NCI-H187 treated with DMSO at 0.1 percent for 48 hours (cell line): ENCODE data around the gene PRDM5.
A peak's percentile ranks its signal among the peaks of the same experiment; 100 is the strongest.

Source experiments
- DNase-seq: peaks from one replicate; lab custom pipeline; 2025; lab: John Stamatoyannopoulos, UW

Gene PRDM5

DNA sequence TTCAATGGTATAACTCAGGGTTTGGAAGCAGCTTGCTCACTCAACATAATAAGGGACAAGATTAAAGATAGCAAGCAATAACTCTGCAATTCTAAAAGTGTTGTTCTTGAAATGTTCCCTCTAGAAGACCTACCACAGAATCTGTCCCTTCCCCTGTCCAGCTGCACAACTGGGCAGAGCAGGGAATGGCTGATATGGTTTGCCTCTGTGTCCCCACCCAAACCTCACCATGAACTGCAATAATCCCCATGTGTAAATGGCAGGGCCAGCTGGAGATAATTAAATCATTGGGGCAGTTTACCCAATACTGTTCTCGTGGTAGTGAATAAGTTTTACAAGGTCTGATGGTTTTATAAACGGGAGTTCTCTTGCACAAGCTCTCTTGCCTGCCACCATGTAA, 19.1 kb downstream of the PRDM5 start:
- no peak for DNase-seq

DNA sequence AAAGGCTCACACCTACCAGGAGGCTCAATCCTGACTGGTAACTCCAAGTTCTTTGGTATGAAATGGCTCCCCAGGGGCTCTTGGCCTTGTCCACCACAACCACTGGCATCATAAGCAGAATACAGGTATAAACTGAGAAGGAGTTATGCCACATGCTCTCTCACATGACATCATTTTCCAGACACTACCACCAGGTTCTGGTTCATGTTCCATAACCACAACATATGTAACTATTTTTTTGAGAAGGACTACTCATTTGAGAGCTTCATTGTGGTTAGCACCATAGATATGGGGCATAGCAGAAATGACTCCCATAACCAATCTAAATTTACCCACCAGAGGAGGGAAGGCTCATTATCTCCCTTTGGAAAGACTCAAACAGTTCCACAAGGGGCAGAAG, 19.6 kb downstream of the PRDM5 start:
- no peak for DNase-seq

DNA sequence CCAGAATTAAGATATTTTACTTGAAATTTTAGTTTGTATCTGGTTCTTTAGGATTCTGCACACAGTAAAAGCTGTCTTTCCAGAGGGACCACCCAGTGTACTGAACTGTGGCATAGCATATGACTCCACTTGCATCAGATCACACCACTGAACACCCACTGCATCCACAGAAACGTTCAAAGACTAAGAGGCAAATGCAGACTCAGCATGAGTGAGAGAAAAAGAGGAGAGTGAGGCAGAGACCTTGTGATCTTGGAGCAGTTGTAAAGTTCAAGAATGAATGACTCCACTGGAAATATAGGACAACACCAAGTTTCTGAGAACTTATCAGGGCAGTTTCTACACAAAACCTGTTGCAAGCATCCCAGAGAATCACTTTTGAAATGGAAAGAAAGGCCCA, 20.8 kb downstream of the PRDM5 start:
- no peak for DNase-seq

DNA sequence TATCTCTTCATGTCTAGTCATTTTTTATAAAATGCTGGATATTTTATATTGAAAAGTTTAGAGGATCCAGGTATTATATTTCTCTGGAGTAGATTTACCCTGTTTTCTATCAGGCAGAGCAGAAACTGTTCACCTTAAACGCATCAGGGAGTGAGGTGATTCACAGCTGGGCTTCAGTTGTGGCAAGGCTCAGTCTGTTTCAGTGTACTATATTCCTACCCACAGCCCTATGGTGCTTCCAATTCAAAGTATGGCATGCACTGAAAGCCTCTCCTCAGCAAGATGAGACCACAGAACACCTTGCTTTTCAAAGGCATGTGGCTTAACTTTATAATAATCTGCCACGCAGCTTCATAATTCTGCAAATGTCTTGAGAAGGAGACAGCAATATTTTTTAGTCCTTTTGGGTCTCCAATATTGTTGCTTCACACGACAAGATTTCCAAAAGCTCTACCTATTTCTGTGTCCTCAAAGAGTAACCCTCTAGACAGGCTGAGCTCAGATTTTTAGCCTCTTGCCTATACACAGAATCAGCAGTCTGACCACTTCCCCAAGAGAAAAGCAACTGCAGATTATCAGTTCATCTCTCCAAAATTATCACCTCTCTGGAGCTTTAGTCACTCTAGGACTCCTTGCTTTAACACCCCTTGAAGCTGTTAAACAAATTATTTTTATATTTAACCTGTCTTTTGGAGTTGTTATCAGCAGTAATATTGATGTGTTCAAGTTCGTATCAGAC, 24.4 kb downstream of the PRDM5 start:
- DNase-seq: no peak

DNA sequence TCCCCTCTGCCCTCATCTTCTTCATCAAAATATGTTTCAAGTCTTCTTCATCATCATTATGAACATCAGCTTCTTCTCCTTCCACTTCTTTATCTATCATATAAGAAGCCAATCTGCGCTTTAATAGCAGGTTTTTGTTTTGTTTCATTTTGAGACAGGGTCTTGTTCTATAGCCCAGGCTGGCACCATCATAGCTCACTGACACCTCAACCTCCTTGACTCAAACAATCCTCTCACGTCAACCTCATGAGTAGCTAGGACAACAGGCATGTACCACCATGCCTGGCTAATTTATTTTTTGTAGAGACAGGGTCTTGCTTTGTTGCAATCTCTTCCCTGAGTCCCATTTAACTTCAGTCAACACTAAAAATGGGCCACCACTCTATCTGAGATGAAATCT, 27.0 kb downstream of the PRDM5 start:
- DNase-seq: no peak

DNA sequence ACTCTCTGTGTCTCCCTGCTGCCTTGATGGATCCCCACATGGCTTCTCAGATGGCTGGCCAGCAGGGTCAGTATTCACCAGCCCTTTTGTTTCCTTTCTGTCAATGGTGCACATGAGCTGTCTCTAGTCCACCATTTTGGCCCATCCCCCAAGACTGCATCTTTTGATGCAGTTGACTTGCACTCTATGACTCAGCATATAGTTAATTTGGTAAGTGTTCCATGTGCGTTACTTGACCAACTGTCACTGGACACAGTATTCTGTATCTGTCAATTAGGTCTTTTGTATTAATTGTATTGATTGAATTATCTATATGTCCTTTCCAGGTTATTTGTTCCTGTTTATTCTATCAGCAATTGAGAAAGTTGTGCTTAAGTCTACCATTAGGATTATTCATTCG, 29.2 kb downstream of the PRDM5 start:
- no peak for DNase-seq

DNA sequence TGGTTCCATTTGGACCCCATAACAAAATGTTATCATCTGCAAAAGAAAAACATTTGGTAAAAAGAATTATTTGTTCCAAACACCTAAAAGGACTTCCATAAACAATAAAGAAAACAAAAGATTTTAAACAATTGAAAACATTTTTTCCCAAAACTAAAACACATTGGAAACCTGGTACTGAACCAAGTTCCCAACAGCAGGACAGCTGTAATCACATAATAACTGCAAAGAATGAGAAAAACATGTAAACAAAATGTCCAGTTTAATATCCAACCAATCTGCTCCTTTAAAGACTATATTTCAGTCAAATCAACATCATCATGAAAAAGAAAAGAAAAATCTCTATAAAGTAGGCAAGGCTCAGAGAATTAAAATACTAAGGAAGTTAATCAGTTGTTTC, 36.3 kb downstream of the PRDM5 start:
- DNase-seq: no peak

DNA sequence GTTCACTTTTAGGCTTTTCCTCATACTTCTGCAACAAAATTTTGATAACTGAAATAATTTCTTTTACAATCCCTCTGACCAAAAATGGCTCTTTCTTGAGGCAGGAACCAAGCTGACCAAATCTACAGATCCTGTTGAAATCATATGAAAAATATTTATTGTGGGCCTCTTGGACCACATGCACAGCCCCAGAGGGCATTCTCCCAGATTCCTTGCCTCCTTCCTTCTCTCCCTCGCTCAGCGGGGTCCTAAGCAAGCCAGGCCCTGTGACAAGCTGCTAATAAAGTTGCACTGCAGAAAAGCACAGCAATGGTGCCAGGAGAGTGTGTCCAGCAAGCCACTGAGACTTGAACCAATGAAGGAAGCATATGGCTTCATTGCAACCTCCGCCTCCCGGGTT, 40.7 kb downstream of the PRDM5 start:
- DNase-seq: no peak

DNA sequence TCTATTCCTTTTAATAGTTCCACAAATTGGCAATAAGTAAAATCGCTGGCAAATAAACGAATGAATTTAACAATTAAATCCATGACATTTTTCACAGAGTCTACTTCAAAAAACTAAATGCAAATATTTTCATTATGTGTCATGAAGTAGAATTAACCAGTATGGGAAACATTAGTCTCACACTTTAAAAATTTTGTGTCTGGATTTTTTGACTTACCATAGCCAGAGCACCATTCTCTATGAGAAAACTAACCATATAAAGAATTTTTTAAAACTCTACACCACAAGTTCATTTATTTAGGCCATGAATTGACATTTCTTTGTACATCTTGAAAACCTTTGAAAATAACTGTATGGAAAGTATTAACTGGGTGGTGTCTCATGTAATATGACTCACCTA, 41.2 kb downstream of the PRDM5 start:
- no peak for DNase-seq

DNA sequence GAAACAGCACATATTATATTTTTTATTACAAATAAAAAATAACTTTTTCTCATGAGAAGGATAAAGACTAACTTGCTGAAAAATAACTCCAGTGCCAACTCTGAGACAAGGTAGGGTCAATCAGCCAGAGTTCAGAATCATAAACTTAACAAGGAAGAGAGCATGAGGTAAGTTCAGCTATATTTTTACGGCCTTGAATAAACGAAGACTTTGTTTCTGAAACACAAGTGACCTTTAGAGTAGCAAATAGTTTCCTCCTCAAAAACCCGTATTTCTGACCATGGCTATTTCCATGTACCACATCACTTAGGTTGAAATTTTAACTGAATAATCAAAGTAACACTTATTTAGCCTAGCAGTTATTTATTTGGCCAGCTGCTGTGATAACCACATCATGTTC, 45.5 kb downstream of the PRDM5 start:
- DNase-seq: no peak

DNA sequence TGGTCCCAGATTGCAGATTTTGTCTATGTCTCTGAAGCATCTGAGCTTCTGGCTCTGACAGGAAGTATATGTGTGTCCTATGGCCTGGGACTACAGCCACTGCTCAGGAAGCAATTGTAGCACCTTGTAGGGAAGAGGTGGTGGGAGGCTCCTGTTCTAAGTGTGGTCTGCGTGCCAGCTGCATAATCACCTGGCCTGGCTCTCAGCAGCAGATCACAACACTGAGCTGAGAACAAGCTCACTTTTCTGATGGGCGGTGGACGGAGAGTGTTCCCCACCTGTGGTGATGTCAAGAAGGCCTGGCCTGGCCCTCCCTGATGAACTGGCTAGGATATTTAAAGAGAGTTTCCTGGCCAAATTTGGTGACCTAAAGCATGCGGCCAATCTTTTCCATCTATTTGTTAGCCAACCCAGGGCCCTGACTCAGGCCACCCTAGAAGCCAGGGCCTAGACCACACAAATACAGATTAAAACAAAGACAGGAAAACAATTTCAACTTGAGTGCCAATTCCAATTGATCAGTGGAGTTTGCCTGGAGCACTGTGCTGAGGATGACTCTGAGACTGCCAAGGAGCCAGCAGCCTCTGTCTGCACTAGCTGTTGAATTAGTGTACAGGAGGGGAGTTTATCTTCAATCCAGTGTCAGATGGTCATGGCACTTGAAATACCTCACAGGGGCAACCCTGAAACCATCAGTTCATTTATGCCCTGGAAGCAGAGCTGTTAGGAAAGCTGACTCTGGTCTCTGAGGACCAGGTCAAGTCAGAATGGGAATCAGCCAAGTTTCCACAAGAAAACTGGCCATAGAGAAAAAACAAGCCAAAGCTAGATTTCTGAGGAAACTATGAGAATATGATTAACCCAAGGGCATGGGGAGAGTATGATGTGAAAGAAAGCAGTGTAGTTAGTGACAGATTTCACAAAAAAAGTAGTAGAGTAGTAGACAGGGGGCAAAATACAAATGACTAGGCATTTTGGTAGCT, 47.4 kb downstream of the PRDM5 start:
- DNase-seq: no peak

DNA sequence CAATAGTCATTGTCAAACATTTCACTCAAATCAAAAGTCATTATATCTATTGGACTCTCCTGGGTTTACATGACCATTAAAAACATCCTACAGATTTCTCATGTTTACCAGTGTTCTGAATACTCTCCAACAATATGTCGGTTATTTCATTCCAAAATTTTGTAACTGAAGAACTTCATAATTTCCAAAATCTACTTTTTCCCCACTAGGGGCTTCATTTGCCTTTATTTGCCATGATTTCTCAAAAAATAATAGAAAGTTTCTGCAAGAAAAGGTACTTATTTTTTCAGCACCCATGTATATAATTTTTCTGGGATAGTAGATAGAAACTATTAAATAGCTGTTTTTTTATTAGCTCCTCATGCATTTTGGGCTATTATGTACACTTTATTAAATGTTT, 49.0 kb downstream of the PRDM5 start:
- no peak for DNase-seq

DNA sequence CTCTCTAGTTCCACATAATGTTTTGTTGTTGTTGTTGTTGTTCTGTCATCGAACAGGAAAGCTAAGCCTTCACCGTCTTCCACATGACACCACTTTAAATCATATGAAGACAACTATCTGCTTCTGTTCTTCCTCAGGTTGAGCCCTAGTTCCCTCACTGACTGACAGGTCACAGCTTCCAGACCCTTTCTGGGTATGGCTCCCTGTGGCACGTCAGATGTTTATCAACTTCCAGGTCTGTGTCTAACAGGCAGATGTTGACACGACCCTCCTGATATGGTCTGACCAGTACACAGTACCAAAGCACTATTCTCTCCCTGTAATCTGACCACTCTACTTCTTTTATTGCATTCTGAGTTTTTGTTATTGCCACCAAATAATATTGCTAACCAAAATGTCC, 51.4 kb downstream of the PRDM5 start:
- no peak for DNase-seq

DNA sequence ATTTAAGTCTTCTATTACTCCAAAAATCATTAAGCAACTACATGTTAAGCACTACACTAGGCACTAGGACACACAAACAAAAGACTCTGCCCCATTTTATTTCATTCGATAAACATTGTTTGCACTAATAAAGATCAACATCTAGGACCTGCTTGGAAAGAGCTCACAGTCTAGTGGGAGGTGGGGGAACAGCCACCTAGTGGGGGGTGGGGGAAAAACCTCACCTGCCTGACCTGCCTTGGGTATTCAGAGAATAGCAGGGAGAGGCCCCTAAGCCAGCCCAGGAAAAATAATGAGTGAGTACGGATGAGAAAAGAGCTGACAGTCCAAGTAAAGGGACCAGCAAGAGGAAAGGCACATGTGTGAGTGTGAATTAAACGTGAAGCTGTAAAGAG, 52.2 kb downstream of the PRDM5 start:
- DNase-seq: no peak

DNA sequence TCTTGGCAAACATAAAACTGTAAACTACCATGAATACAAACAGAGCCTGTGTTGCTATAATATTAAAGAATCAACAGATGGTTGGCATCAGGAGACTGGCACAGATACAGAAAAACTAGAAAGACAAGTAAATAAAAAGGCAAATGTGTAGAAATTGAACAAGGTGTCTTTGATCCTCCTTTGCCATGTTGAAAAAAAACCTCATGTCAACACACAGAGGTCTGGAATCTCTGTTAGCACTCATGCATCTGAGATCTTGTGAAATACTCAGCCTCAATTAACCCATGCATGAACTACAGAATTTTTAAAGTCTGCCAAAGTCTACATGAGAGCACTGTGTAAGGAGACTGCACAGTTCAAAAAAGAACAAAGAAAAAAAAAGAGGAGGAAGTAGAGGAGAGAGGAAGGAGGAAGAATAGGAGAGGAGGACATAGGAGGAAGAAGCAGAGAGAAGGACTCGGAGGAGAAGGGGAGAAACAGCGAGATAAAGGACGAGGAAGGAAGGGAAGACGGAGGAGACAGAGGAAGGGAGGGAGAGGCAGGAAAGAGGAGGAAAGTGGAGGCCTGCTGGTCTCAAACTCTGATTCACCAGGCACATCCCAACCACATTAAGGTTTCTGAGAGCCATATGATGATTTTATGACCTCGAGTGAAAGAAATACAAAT, 52.8 kb downstream of the PRDM5 start:
- no peak for DNase-seq

DNA sequence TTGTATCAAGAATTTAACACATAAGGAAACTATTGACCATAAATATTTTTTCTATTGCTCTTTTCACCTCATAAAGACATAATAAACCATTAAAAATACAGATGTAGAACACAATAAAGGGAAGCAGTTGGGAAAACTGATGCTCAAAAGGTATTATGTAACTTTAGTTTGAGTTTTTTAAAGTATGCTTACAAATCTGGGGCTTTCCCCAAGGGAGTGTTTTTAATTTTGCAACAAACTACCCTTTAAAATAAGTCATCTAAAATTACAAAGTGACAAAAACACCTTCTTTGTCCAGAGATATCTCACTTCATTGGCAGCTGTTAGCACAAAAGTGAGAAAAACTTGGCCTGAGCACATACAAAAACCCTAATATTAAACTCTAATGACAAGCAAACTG, 55.0 kb downstream of the PRDM5 start:
- no peak for DNase-seq

DNA sequence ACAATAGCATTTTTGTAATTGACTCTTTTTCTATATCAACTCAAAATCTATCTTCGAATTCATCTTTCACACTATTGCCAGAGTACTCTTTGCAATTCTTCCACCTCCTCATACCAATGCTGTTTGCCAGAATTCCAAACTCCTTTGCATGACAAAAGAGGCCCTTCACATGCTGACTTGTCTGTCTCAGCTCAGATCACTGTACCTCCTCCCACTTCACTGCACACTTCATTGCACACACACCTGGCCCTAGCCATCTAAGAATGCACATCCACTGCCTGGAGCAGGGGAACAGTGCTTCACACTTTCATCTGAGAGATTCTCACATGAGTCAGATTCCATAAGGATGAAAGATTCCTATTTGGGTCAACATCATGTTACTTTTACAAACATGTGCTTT, 56.5 kb downstream of the PRDM5 start:
- peak; percentile 53 for DNase-seq

DNA sequence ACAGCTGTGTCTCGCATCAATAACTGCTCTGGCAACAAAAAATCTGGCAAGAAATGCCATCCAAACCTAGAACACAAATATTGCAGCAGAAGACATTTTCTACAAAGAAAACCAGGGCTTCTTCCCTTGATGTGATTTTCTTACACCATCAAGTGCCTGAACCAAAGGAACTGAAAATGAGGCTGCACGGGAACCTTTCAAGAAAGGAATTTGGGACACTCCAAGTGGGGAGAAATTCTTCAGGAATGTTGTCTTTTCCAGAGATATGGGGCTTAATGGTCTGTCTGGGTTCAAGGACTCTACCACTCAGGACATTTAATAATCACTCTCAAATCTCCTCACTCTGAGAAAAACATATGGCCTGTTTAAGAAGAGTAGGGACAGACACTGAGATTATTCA, 57.6 kb downstream of the PRDM5 start:
- DNase-seq: no peak

DNA sequence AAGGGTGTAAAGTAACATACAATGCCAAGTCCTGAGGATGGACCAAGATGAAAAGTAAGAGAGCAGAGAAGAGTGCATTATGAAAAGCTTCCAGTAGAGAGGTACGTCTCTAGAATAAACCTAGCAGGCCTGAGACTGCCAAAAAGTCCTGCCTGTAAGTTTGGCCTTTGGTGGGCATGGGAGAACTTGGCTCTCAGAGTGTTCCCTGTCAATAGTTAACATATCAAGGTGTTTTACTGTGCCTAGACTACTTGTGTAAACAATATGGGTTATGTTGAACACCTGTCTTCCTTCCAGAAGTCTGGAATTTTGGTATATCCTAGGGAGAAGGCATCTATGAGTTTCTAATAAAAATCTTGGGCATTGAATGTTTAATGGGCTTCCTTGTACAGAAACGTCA, 60.1 kb downstream of the PRDM5 start:
- no peak for DNase-seq

DNA sequence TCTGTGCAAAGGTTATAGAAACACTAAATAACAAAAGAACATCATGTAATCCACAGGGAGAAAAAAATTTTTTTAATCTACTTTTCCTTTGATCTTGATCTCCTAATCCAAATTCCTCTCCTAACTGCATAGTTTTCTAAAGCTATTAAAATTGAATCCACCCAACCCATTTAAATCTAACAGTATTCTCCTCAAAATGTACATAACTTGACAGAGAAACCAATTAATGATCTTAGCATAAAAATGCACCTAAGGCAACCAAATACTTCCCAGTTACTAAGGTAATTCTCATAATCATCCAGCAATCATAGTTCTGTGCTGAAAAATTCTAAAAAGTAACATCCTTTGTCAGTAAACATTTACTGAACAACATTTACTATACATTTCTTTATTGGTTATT, 60.7 kb downstream of the PRDM5 start:
- DNase-seq: no peak

DNA sequence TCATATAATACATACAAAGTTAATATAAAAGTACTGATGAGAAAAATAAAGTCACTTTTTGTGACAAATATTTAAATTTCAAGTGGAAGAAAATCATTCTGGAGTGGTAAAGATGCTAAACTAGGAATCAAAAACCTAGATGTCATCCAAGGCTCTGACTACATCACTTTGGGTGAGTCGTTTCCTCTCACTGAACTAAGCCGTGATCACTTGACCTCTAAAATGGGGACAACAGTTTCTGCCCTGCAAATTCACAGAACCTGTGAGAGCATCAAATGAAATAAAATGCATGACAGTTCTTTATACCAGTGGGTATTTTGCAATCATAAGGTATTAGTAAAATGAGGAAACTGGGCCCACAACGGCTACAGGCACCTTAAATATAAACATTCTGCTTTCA, 63.8 kb downstream of the PRDM5 start:
- DNase-seq: no peak

DNA sequence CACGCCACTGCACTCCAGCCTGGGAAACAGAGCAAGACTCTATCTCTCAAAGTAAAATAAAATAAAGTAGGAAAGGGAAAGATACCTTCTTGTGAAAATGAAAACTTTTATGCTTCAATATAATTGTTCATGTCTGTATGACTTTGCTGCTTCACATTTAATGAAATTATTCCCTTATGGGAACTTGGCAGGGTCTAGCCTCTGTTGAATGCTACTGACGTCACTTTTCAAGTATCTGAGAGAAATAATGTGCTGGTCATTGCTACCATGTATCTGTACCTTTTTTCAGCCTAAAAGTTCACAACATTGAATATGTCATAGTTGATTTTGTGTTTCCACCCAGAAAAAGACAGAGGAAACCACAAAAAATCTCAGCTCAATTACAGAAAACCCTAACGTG, 65.2 kb downstream of the PRDM5 start:
- no peak for DNase-seq

DNA sequence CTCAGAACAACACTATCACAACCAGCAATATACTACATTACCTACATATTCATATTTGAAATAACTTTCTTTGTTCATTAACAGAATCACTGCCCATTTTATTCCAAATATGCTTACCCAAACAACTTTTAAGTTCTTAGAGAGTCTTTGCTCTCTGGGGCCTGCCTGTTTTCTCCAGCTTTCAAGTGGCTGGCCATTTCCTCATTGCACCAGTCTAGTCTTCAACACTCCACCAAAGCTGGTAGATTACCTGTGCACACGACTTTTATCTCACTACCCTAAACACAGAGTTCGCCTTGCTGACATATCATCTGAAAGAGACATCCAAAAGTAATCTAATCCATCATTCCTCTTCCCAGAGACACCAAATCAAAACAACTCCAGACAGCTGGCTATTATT, 66.2 kb downstream of the PRDM5 start:
- DNase-seq: no peak
